CD14-positive monocyte (primary cell): ENCODE data around the gene CDH13. TPM values are rescaled to one million over a fixed set of nuclear protein-coding genes. Genes with fewer than 3 reads are reported as not detected.

ENCODE experiments used
- DNase-seq, 3 donors: peaks; one replicate each; pipeline ENCODE4 v3.0.0-alpha.2; 2011 to 2022
- H2AFZ ChIP-seq: 2 replicates; pipeline ENCODE4 v1.6.0; 2012; ENCODE audit warnings: mild to moderate bottlenecking, low read depth, low read length, inconsistent platforms; ENCODE audit not compliant: insufficient read depth, poor library complexity, severe bottlenecking
- H3K27ac ChIP-seq, 2 donors: 1 replicate in 1 of 2; 2 replicates in 1 of 2; pipeline ENCODE4 v1.5.1; 2012 to 2013; ENCODE audit warnings: low read length in 2 of 2, control low read depth in 1 of 2, inconsistent platforms in 1 of 2, low read depth in 1 of 2, mild to moderate bottlenecking in 1 of 2
- H3K27me3 ChIP-seq, 2 donors: one replicate each; pipeline versions ENCODE4 v1.6.0 to v1.6.1; 2011 to 2013; ENCODE audit warnings: low read length in 2 of 2; ENCODE audit not compliant: control insufficient read depth in 2 of 2, insufficient read depth in 2 of 2
- H3K36me3 ChIP-seq, 2 donors: replicated peaks in 1 of 2; 1 replicate in 1 of 2; 2 replicates in 1 of 2; pipeline versions ENCODE4 v1.5.1 to v1.6.1; 2012 to 2013; ENCODE audit warnings: low read length in 2 of 2, control low read depth in 1 of 2, inconsistent platforms in 1 of 2, mild to moderate bottlenecking in 1 of 2; ENCODE audit not compliant: insufficient read depth in 2 of 2, control insufficient read depth in 1 of 2
- H3K4me1 ChIP-seq, 2 donors: 1 replicate in 1 of 2; 2 replicates in 1 of 2; pipeline versions ENCODE4 v1.5.1 to v1.6.1; 2012 to 2013; ENCODE audit warnings: low read length in 2 of 2, control low read depth in 1 of 2, inconsistent platforms in 1 of 2, mild to moderate bottlenecking in 1 of 2, moderate library complexity in 1 of 2; ENCODE audit not compliant: insufficient read depth in 2 of 2, control insufficient read depth in 1 of 2
- H3K4me2 ChIP-seq: replicated peaks from 2 replicates; pipeline ENCODE3; 2012; ENCODE audit warnings: low read length, moderate library complexity, mild to moderate bottlenecking; ENCODE audit not compliant: poor library complexity, severe bottlenecking; ENCODE audit errors: extremely low read depth
- H3K4me3 ChIP-seq, 3 experiments: fragments of 200-600 bp in 1 of 3; sonication (generic) in 1 of 3; replicated peaks in 1 of 3; 1 replicate in 2 of 3; 2 replicates in 1 of 3; pipeline ENCODE4 v1.5.1; 2011 to 2013; ENCODE audit warnings: low read length in 3 of 3, mild to moderate bottlenecking in 3 of 3, control low read depth in 2 of 3, low read depth in 2 of 3, inconsistent platforms in 1 of 3, moderate library complexity in 1 of 3
- H3K79me2 ChIP-seq: 2 replicates; pipeline ENCODE4 v1.6.0; 2012; ENCODE audit warnings: mild to moderate bottlenecking, control low read depth, inconsistent platforms, low read length, moderate library complexity; ENCODE audit not compliant: insufficient read depth
- H3K9ac ChIP-seq: 2 replicates; pipeline ENCODE4 v1.6.0; 2017; ENCODE audit warnings: low read length, mild to moderate bottlenecking; ENCODE audit not compliant: insufficient read depth, poor library complexity, severe bottlenecking
- H3K9me3 ChIP-seq, 2 donors: replicated peaks in 1 of 2; 1 replicate in 1 of 2; 2 replicates in 1 of 2; pipeline versions ENCODE4 v1.5.1 to v1.6.1; 2012 to 2013; ENCODE audit warnings: low read length in 2 of 2, control low read depth in 1 of 2; ENCODE audit not compliant: control insufficient read depth in 1 of 2, insufficient read depth in 1 of 2
- H4K20me1 ChIP-seq: 2 replicates; pipeline ENCODE4 v1.6.0; 2012; ENCODE audit warnings: mild to moderate bottlenecking, low read length, control low read depth, moderate library complexity; ENCODE audit not compliant: insufficient read depth
- H3K27ac Mint-ChIP-seq, 7 donors: one replicate each; pipeline ENCODE4 v1.8.0; 2020; ENCODE audit warnings: mild to moderate bottlenecking in 7 of 7, mixed read lengths in 7 of 7, moderate library complexity in 6 of 7, inconsistent platforms in 2 of 7
- H3K27me3 Mint-ChIP-seq, 3 donors: one replicate each; pipeline ENCODE4 v1.8.0; 2021 to 2022; ENCODE audit warnings: low read depth in 3 of 3, mild to moderate bottlenecking in 3 of 3, mixed read lengths in 3 of 3, moderate library complexity in 3 of 3, inconsistent platforms in 1 of 3
- H3K36me3 Mint-ChIP-seq, 2 donors: one replicate each; pipeline ENCODE4 v1.8.0; 2020; ENCODE audit warnings: mixed read lengths in 2 of 2, inconsistent platforms in 1 of 2, mild to moderate bottlenecking in 1 of 2
- H3K4me1 Mint-ChIP-seq: one replicate; pipeline ENCODE4 v1.8.0; 2020; ENCODE audit warnings: mild to moderate bottlenecking, mixed read lengths
- H3K4me3 Mint-ChIP-seq, 2 donors: one replicate each; pipeline ENCODE4 v1.8.0; 2020; ENCODE audit warnings: mild to moderate bottlenecking in 2 of 2, mixed read lengths in 2 of 2, moderate library complexity in 1 of 2
- H3K9me3 Mint-ChIP-seq, 7 donors: one replicate each; pipeline ENCODE4 v1.8.0; 2020 to 2022; ENCODE audit warnings: mixed read lengths in 7 of 7, mild to moderate bottlenecking in 6 of 7, moderate library complexity in 6 of 7, inconsistent platforms in 2 of 7
- WGBS: methylation state at CpG from one replicate; pipeline ENCODE4 v1.1.5; 2013; ENCODE audit warnings: missing lambda C conversion rate; ENCODE audit not compliant: insufficient coverage; 5-methylcytosine and 5-hydroxymethylcytosine counted together
- intact Hi-C, 2 donors: fragments of 100-400 bp; cut with micrococcal nuclease; formaldehyde crosslinking; loops; one replicate each; pipeline versions ENCODE4 v1.15.0 to v1.15.1; 2023
- polyA plus RNA-seq, 3 donors: library from polyadenylated mRNA; depleted of rRNA in 1 of 3; unstranded in 2 of 3; stranded (reverse) in 1 of 3; fragments of 300-500 nt in 2 of 3; fragments of >200 nt in 1 of 3; fragmentation: Illumina TruSeq in 2 of 3; gene quantifications; 1 replicate in 2 of 3; 2 replicates in 1 of 3; pipeline ENCODE4 v1.2.3, GENCODE V29; 2012 to 2021
- TF ChIP-seq, protein P1 (sequence below): fragments of 200-600 bp; IDR thresholded peaks from one replicate; pipeline ENCODE4 v1.8.0; 2022; ENCODE audit warnings: antibody characterized with exemption, mild to moderate bottlenecking

Gene CDH13
- polyA plus RNA-seq, 3 donors: 0.13 to 0.19 TPM; not detected in 1

GRCh38 chr16:82996814-82997213 lies 370.0 kb downstream of the CDH13 start:
- Histone ChIP-seq H4K20me1 (no peaks in the 10 kb centered on the region), H3K4me1 (no peaks in the 10 kb centered on the region), H3K9ac (no peak overlapping the region), H2AFZ (no peak overlapping the region), H3K4me2 (no peak overlapping the region), H3K27me3 (peaks cover 0 to 3% of the 10 kb centered on the region in 2 donors), H3K4me3 (no peak overlapping the region), H3K27ac (no peak overlapping the region), H3K9me3 (peaks cover 3 to 5% of the 10 kb centered on the region in 2 donors), H3K36me3 (no peaks in the 10 kb centered on the region), H3K79me2 (no peaks in the 10 kb centered on the region)
- Mint-ChIP-seq H3K27ac (no peak overlapping the region), H3K4me1 (no peaks in the 10 kb centered on the region), H3K4me3 (no peak overlapping the region), H3K9me3 (peaks cover 0 to 20% (median 6%) of the 10 kb centered on the region in 7 donors), H3K27me3 (peaks cover 2 to 4% (median 3%) of the 10 kb centered on the region in 3 donors), H3K36me3 (no peaks in the 10 kb centered on the region)
- intact Hi-C loops: no loop called here
- no peak for DNase-seq
- WGBS: 97% methylated on average over 4 of the region's 4 CpGs
- TF ChIP-seq, protein P1, sequence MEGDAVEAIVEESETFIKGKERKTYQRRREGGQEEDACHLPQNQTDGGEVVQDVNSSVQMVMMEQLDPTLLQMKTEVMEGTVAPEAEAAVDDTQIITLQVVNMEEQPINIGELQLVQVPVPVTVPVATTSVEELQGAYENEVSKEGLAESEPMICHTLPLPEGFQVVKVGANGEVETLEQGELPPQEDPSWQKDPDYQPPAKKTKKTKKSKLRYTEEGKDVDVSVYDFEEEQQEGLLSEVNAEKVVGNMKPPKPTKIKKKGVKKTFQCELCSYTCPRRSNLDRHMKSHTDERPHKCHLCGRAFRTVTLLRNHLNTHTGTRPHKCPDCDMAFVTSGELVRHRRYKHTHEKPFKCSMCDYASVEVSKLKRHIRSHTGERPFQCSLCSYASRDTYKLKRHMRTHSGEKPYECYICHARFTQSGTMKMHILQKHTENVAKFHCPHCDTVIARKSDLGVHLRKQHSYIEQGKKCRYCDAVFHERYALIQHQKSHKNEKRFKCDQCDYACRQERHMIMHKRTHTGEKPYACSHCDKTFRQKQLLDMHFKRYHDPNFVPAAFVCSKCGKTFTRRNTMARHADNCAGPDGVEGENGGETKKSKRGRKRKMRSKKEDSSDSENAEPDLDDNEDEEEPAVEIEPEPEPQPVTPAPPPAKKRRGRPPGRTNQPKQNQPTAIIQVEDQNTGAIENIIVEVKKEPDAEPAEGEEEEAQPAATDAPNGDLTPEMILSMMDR: no peak

- 100% methylated on average over 5 of the region's 6 CpGs for WGBS
- H2AFZ ChIP-seq: no peak overlapping the region
- no peak overlapping the region for H3K4me3 Mint-ChIP-seq
- H3K4me1 Mint-ChIP-seq: no peaks in the 10 kb centered on the region
- H3K27me3 Mint-ChIP-seq: peaks cover 0 to 4% (median 0%) of the 10 kb centered on the region in 3 donors
- H3K9me3 Mint-ChIP-seq: peaks cover 0 to 17% (median 5%) of the 10 kb centered on the region in 7 donors
- no peak overlapping the region for H3K9ac ChIP-seq
- H3K4me2 ChIP-seq: no peak overlapping the region
- DNase-seq: no peak
- no peak overlapping the region for H3K4me3 ChIP-seq
- intact Hi-C loops: no loop called here
- no peaks in the 10 kb centered on the region for H3K36me3 Mint-ChIP-seq
- H3K27ac ChIP-seq: no peak overlapping the region
- H3K27ac Mint-ChIP-seq: no peak overlapping the region
- H3K79me2 ChIP-seq: no peaks in the 10 kb centered on the region
- peaks cover 0 to 3% of the 10 kb centered on the region in 2 donors for H3K9me3 ChIP-seq
- H3K27me3 ChIP-seq: no peaks in the 10 kb centered on the region
- H3K4me1 ChIP-seq: no peaks in the 10 kb centered on the region
- H4K20me1 ChIP-seq: no peaks in the 10 kb centered on the region
- H3K36me3 ChIP-seq: no peaks in the 10 kb centered on the region
- TF ChIP-seq, protein P1: no peak
These were observed 372.9 kb downstream of the CDH13 start for GRCh38 chr16:82999711-83000110.
